Nephron progenitor cell (in vitro differentiated cells): ENCODE measurements around the gene GALNT16.

ENCODE experiments used
- DNase-seq: peaks from one replicate; pipeline ENCODE4 v3.0.0; 2021
- H3K27ac Mint-ChIP-seq: 2 replicates; pipeline ENCODE4 v1.8.0; 2021; ENCODE audit warnings: mild to moderate bottlenecking, moderate library complexity, mixed read lengths
- H3K27me3 Mint-ChIP-seq: 2 replicates; pipeline ENCODE4 v1.8.0; 2021; ENCODE audit warnings: mild to moderate bottlenecking, low read depth, mixed read lengths; ENCODE audit not compliant: poor library complexity
- H3K36me3 Mint-ChIP-seq: 2 replicates; pipeline ENCODE4 v1.8.0; 2021; ENCODE audit warnings: low read depth, mixed read lengths
- H3K4me1 Mint-ChIP-seq: 2 replicates; pipeline ENCODE4 v1.8.0; 2021; ENCODE audit warnings: mixed read lengths
- H3K4me3 Mint-ChIP-seq: 2 replicates; pipeline ENCODE4 v1.8.0; 2021; ENCODE audit warnings: mild to moderate bottlenecking, moderate library complexity, mixed read lengths
- H3K9me3 Mint-ChIP-seq: 2 replicates; pipeline ENCODE4 v1.8.0; 2021; ENCODE audit warnings: mild to moderate bottlenecking, moderate library complexity, mixed read lengths
- TF ChIP-seq, protein P1 (sequence below): fragments of 200-600 bp; sonication (generic); IDR thresholded peaks from 2 replicates; pipeline ENCODE4 v1.5.0; 2021; ENCODE audit warnings: antibody characterized with exemption

The GALNT16 gene

GRCh38 chr14:69325646-69326265 is 65.8 kb downstream of the GALNT16 start:
- H3K9me3 Mint-ChIP-seq = no peaks in the 10 kb centered on the region
- H3K27me3 Mint-ChIP-seq = peaks cover 13% of the 10 kb centered on the region
- H3K4me1 Mint-ChIP-seq = peaks cover 26% of the 10 kb centered on the region
- H3K36me3 Mint-ChIP-seq = no peaks in the 10 kb centered on the region
- no peak overlapping the region for H3K4me3 Mint-ChIP-seq
- no peak overlapping the region for H3K27ac Mint-ChIP-seq
- no peak for DNase-seq
- TF ChIP-seq, protein P1, sequence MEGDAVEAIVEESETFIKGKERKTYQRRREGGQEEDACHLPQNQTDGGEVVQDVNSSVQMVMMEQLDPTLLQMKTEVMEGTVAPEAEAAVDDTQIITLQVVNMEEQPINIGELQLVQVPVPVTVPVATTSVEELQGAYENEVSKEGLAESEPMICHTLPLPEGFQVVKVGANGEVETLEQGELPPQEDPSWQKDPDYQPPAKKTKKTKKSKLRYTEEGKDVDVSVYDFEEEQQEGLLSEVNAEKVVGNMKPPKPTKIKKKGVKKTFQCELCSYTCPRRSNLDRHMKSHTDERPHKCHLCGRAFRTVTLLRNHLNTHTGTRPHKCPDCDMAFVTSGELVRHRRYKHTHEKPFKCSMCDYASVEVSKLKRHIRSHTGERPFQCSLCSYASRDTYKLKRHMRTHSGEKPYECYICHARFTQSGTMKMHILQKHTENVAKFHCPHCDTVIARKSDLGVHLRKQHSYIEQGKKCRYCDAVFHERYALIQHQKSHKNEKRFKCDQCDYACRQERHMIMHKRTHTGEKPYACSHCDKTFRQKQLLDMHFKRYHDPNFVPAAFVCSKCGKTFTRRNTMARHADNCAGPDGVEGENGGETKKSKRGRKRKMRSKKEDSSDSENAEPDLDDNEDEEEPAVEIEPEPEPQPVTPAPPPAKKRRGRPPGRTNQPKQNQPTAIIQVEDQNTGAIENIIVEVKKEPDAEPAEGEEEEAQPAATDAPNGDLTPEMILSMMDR = no peak

- Mint-ChIP-seq H3K4me1 (peaks cover 26% of the 10 kb centered on the region), H3K27me3 (peaks cover 9% of the 10 kb centered on the region), H3K36me3 (no peaks in the 10 kb centered on the region), H3K27ac (no peak overlapping the region), H3K4me3 (no peak overlapping the region), H3K9me3 (no peaks in the 10 kb centered on the region)
- no peak for DNase-seq
- TF ChIP-seq, protein P1 = no peak
Observed at GRCh38 chr14:69326611-69327010, 66.7 kb downstream of the GALNT16 start.

DNA sequence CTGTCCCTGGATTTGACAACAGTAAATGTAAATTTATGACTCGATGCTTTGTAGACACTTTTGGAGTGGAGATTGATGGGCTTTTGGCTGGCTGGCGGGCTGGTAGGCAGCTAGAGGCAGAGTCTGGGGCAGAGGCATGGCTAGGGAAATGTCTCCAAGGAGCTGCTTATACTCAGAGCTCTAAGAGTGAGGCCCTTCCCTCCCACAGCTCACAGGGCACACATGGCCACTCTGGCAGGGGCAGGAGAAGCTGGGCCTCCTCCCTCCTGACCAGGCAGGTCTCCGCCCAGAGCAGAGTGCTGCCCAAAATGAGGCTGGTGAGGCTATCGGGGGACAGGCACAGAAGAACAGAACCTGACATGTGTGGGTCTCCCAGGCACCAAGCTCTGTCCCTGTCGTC is 67.5 kb downstream of the GALNT16 start:
- H3K36me3 Mint-ChIP-seq = no peaks in the 10 kb centered on the region
- peaks cover 9% of the 10 kb centered on the region for H3K27me3 Mint-ChIP-seq
- peak overlapping the region; percentile 66 for H3K27ac Mint-ChIP-seq
- H3K4me3 Mint-ChIP-seq = no peak overlapping the region
- TF ChIP-seq, protein P1 = no peak
- H3K9me3 Mint-ChIP-seq = no peaks in the 10 kb centered on the region
- peaks cover 26% of the 10 kb centered on the region for H3K4me1 Mint-ChIP-seq
- no peak for DNase-seq

GRCh38 chr14:69328317-69328716 is 68.4 kb downstream of the GALNT16 start:
- Mint-ChIP-seq H3K4me3 (no peak overlapping the region), H3K4me1 (peaks cover 26% of the 10 kb centered on the region), H3K27ac (no peak overlapping the region), H3K27me3 (peaks cover 9% of the 10 kb centered on the region), H3K36me3 (no peaks in the 10 kb centered on the region), H3K9me3 (no peaks in the 10 kb centered on the region)
- DNase-seq = no peak
- TF ChIP-seq, protein P1 = no peak

DNA sequence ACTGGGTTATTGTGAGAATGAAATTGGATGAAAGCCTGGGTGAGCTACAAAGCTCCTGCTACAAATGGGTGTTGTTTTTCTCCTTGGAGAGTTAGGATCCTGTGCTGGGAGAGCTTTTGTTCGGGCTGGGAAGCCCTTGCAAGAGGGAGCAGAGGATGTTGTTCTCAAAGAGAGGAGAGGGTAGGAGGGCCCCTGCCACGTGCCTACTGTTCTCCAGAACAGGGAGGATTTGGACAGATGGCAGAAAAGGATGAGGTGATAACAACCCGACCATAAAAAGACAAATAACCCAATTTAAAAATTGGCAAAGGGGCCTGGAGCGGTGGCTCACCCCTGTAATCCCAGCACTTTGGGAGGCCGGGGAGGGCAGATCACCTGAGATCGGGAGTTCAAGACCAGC is 68.8 kb downstream of the GALNT16 start:
- H3K4me1 Mint-ChIP-seq = peaks cover 21% of the 10 kb centered on the region
- H3K4me3 Mint-ChIP-seq = no peak overlapping the region
- DNase-seq = no peak
- H3K9me3 Mint-ChIP-seq = no peaks in the 10 kb centered on the region
- TF ChIP-seq, protein P1 = no peak
- H3K27me3 Mint-ChIP-seq = peaks cover 9% of the 10 kb centered on the region
- H3K36me3 Mint-ChIP-seq = no peaks in the 10 kb centered on the region
- no peak overlapping the region for H3K27ac Mint-ChIP-seq

- H3K4me3 Mint-ChIP-seq = no peak overlapping the region
- TF ChIP-seq, protein P1 = no peak
Observed at GRCh38 chr14:69331206-69331605, 71.2 kb downstream of the GALNT16 start.

More at GRCh38 chr14:69331206-69331605, 71.2 kb downstream of the GALNT16 start:
- Mint-ChIP-seq H3K4me1 (peaks cover 35% of the 10 kb centered on the region), H3K36me3 (no peaks in the 10 kb centered on the region), H3K27ac (no peak overlapping the region), H3K27me3 (peaks cover 9% of the 10 kb centered on the region), H3K9me3 (no peaks in the 10 kb centered on the region)
- DNase-seq = no peak
